HG03108 (cell line): ENCODE results near the gene RIOX2.

Experiments
- ATAC-seq: cut with Tn5 transposase; IDR thresholded peaks from one replicate; pipeline ENCODE4 v1.9.1; 2021; ENCODE audit warnings: moderate library complexity; ENCODE audit not compliant: unreplicated experiment

The RIOX2 gene

GRCh38 chr3:97956051-97956450 lies 16.2 kb downstream of the RIOX2 start:
- no peak for ATAC-seq

GRCh38 chr3:97954228-97954827 lies 17.9 kb downstream of the RIOX2 start:
- peak; percentile 57 for ATAC-seq

- ATAC-seq = no peak
These were observed 19.4 kb downstream of the RIOX2 start for GRCh38 chr3:97952872-97953271.

- no peak for ATAC-seq
These were observed 20.0 kb downstream of the RIOX2 start for GRCh38 chr3:97952280-97952679.

- no peak for ATAC-seq
These were observed 21.9 kb downstream of the RIOX2 start for GRCh38 chr3:97950360-97950759.

GRCh38 chr3:97949743-97950142 lies 22.5 kb downstream of the RIOX2 start:
- no peak for ATAC-seq

- no peak for ATAC-seq
These were observed 23.1 kb downstream of the RIOX2 start for GRCh38 chr3:97949110-97949485.

- ATAC-seq = no peak
These were observed 23.7 kb downstream of the RIOX2 start for GRCh38 chr3:97948351-97949109.

- no peak for ATAC-seq
These were observed 29.3 kb downstream of the RIOX2 start for GRCh38 chr3:97942801-97943546.

- ATAC-seq = no peak
These were observed 32.2 kb downstream of the RIOX2 start for GRCh38 chr3:97940034-97940433.

GRCh38 chr3:97939401-97939800 lies 32.8 kb downstream of the RIOX2 start:
- ATAC-seq = no peak

GRCh38 chr3:97938444-97938843 lies 33.8 kb downstream of the RIOX2 start:
- no peak for ATAC-seq

GRCh38 chr3:97937205-97937604 lies 35.0 kb downstream of the RIOX2 start:
- ATAC-seq = no peak

GRCh38 chr3:97935842-97936241 lies 36.4 kb downstream of the RIOX2 start:
- ATAC-seq = no peak

GRCh38 chr3:97934980-97935695 lies 37.1 kb downstream of the RIOX2 start:
- ATAC-seq = no peak

- no peak for ATAC-seq
These were observed 39.8 kb downstream of the RIOX2 start for GRCh38 chr3:97932387-97932801.

GRCh38 chr3:97931218-97931617 lies 41.0 kb downstream of the RIOX2 start:
- no peak for ATAC-seq

GRCh38 chr3:97930018-97930417 lies 42.2 kb downstream of the RIOX2 start:
- no peak for ATAC-seq

- no peak for ATAC-seq
These were observed 43.2 kb downstream of the RIOX2 start for GRCh38 chr3:97928986-97929385.

GRCh38 chr3:97927704-97928103 lies 44.5 kb downstream of the RIOX2 start:
- no peak for ATAC-seq

GRCh38 chr3:97917813-97918536 lies 54.3 kb downstream of the RIOX2 start:
- ATAC-seq = no peak
